Body of pancreas (tissue), 4 donors: ENCODE results near the gene CCNY. TPM values are rescaled to one million over a fixed set of nuclear protein-coding genes. Genes with fewer than 3 reads are reported as not detected.

Source experiments
- ATAC-seq: fragments of 150-250 bp; one replicate; pipeline ENCODE4 v1.9.1; 2016
- DNase-seq, 4 donors: peaks; one replicate each; pipeline ENCODE4 v3.0.0-alpha.2; 2019
- H3K27ac ChIP-seq, 4 donors: fragments of 200-600 bp; sonication (generic); 1 replicate in 3 of 4; 2 replicates in 1 of 4; pipeline versions ENCODE4 v1.5.1 to v1.6.1; 2016 to 2019; ENCODE audit warnings: mild to moderate bottlenecking in 1 of 4, mixed read lengths in 1 of 4, moderate library complexity in 1 of 4
- H3K27me3 ChIP-seq, 2 donors: fragments of 200-600 bp; sonication (generic); one replicate each; pipeline ENCODE4 v1.6.0; 2016; ENCODE audit warnings: mild to moderate bottlenecking in 1 of 2
- H3K36me3 ChIP-seq, 2 donors: fragments of 200-600 bp; sonication (generic); replicated peaks in 1 of 2; 2 replicates each; pipeline ENCODE4 v1.5.1; 2016; ENCODE audit warnings: low read depth in 2 of 2; ENCODE audit not compliant: insufficient read depth in 1 of 2
- H3K4me1 ChIP-seq: fragments of 200-600 bp; sonication (generic); one replicate; pipeline ENCODE4 v1.6.0; 2016
- H3K4me3 ChIP-seq, 2 donors: fragments of 200-600 bp; sonication (generic); 1 replicate in 1 of 2; 2 replicates in 1 of 2; pipeline ENCODE4 v1.5.1; 2016 to 2019
- H3K9me3 ChIP-seq, 3 donors: fragments of 200-600 bp; sonication (generic); 1 replicate in 2 of 3; 2 replicates in 1 of 3; pipeline ENCODE4 v1.5.1; 2016
- POLR2A ChIP-seq, 3 donors: fragments of 450-650 bp; IDR thresholded peaks; one replicate each; pipeline ENCODE4 v1.6.1; 2016; ENCODE audit warnings: antibody characterized with exemption in 3 of 3, mild to moderate bottlenecking in 2 of 3
- WGBS, 2 donors: methylation state at CpG; one replicate each; pipeline ENCODE4 v1.1.5; 2017; 5-methylcytosine and 5-hydroxymethylcytosine counted together
- intact Hi-C: fragments of 100-400 bp; cut with DNase I; formaldehyde crosslinking; loops from one replicate; pipeline ENCODE4 v1.15.1; 2023
- total RNA-seq, 2 donors: library from RNA; depleted of rRNA; stranded (reverse); fragments of >200 nt; gene quantifications; one replicate each; pipeline ENCODE4 v1.1.0, GENCODE V29; 2016
- TF ChIP-seq, protein P1 (sequence below), 7 experiments: fragments of 450-650 bp in 4 of 7; fragments of 200-600 bp in 3 of 7; sonication (generic) in 3 of 7; IDR thresholded peaks; one replicate each; pipeline ENCODE4 v1.5.1; 2016 to 2019; ENCODE audit warnings: antibody characterized with exemption in 7 of 7

CCNY gene
- total RNA-seq, 2 donors from 2014 or later: 9.6 to 18.9 TPM

DNA sequence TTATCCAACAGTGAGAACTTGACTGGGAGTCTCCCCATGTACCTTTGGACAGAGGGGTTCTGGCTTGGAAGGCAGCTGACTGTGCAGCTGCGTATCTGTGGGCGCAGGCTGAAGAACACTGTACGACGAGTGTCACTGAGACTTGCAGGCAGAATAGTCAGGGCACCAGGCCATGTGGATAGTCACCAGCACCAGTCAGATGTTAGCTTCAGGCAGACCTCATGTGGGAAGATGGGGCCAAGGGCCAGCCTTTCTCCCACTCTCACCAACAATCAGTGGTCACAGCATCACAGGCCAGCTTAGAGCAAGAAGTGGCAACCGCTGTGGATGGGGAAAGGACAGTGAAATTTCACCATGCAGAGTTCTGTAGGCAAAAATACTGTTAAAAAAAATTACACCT lies 225.4 kb downstream of the CCNY start:
- Histone ChIP-seq H3K36me3 (peaks cover 0 to 4% of the 10 kb centered on the region in 2 donors), H3K4me3 (no peak overlapping the region), H3K27me3 (no peaks in the 10 kb centered on the region), H3K9me3 (no peaks in the 10 kb centered on the region), H3K27ac (no peak overlapping the region), H3K4me1 (no peaks in the 10 kb centered on the region)
- ATAC-seq: no peak
- intact Hi-C loops: loop anchor here (10.0 kb wide), 1 partner anchor 327 kb away; no protein-coding TSS in a partner anchor
- WGBS, 2 donors: 85 to 98% methylated on average over 3 to 5 of the region's 5 CpGs
- DNase-seq: no peak
- TF ChIP-seq POLR2A (IDR thresholded peaks at IDR 0.05): no peak
- TF ChIP-seq, protein P1, sequence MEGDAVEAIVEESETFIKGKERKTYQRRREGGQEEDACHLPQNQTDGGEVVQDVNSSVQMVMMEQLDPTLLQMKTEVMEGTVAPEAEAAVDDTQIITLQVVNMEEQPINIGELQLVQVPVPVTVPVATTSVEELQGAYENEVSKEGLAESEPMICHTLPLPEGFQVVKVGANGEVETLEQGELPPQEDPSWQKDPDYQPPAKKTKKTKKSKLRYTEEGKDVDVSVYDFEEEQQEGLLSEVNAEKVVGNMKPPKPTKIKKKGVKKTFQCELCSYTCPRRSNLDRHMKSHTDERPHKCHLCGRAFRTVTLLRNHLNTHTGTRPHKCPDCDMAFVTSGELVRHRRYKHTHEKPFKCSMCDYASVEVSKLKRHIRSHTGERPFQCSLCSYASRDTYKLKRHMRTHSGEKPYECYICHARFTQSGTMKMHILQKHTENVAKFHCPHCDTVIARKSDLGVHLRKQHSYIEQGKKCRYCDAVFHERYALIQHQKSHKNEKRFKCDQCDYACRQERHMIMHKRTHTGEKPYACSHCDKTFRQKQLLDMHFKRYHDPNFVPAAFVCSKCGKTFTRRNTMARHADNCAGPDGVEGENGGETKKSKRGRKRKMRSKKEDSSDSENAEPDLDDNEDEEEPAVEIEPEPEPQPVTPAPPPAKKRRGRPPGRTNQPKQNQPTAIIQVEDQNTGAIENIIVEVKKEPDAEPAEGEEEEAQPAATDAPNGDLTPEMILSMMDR (IDR thresholded peaks at IDR 0.05): no peak

DNA sequence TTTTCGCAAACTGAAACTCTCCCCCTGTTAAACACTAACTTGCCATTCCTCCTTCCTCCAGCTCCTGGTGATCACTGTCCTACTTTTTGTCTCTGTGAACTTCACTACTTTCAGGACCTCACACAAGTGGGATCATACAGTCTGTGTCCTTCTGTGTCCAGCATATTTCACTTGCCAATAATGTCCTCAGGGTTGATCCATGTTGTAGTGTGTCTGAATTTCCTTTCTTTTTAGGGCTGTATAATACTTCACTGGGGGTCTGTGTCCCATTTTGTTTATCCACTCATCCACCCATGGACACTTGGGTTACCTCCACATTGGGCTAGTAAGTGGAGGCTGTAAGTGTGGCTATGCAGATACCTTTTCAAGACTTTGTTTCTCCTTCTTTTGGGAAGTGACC lies 226.1 kb downstream of the CCNY start:
- no peaks in the 10 kb centered on the region for H3K9me3 ChIP-seq
- no peak overlapping the region for H3K27ac ChIP-seq
- intact Hi-C loops: loop anchor here (10.0 kb wide), 1 partner anchor 328 kb away; no protein-coding TSS in a partner anchor
- no peak for ATAC-seq
- TF ChIP-seq, protein P1 (IDR thresholded peaks at IDR 0.05): no peak
- TF ChIP-seq POLR2A (IDR thresholded peaks at IDR 0.05): no peak
- no peak overlapping the region for H3K4me3 ChIP-seq
- H3K27me3 ChIP-seq: no peaks in the 10 kb centered on the region
- no peak for DNase-seq
- peaks cover 0 to 5% of the 10 kb centered on the region in 2 donors for H3K36me3 ChIP-seq
- H3K4me1 ChIP-seq: no peaks in the 10 kb centered on the region
- WGBS, 2 donors: 100% methylated on average over 1 of the region's 1 CpG

DNA sequence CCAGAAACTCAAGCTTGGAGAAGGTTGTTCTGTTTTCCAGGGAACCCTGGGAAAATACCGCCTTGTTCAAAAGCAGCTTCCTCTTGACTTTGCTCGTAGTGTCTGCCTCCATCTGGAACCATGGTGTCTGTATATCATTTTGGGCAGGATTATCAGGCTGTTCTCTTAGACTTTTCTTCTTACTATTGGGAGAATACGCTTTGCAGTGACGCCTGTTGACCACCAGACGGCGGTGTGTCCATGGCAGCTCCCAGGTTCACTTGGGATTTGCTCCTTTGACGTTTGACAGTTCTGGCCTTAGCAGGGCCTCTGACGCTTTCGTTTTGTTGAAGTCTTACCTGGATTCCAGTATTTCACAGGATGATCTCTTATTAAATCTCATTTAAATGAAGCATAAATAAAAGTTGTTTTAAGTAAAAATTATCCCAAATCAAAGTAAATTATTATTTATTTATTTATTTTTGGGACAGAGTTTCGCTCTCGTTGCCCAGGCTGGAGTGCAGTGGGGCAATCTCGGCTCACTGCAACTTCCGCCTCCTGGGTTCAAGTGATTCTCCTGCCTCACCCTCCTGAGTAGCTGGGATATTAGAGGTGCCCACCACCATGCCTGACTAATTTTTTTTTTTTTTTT lies 227.1 kb downstream of the CCNY start:
- intact Hi-C loops: loop anchor here (10.0 kb wide), 1 partner anchor 329 kb away; no protein-coding TSS in a partner anchor
- no peaks in the 10 kb centered on the region for H3K9me3 ChIP-seq
- peaks cover 0 to 5% of the 10 kb centered on the region in 2 donors for H3K36me3 ChIP-seq
- H3K4me1 ChIP-seq: no peaks in the 10 kb centered on the region
- no peak for TF ChIP-seq POLR2A (IDR thresholded peaks at IDR 0.05)
- TF ChIP-seq, protein P1 (IDR thresholded peaks at IDR 0.05): peak; percentile 87 to 99 (median 91)
- ATAC-seq (peak; percentile 75), DNase-seq (peak; percentile 59 to 66 (median 64))
- H3K27me3 ChIP-seq: no peaks in the 10 kb centered on the region
- no peak overlapping the region for H3K4me3 ChIP-seq
- WGBS, 2 donors: 36 to 38% methylated on average over 13 of the region's 13 CpGs
- H3K27ac ChIP-seq: no peak overlapping the region

DNA sequence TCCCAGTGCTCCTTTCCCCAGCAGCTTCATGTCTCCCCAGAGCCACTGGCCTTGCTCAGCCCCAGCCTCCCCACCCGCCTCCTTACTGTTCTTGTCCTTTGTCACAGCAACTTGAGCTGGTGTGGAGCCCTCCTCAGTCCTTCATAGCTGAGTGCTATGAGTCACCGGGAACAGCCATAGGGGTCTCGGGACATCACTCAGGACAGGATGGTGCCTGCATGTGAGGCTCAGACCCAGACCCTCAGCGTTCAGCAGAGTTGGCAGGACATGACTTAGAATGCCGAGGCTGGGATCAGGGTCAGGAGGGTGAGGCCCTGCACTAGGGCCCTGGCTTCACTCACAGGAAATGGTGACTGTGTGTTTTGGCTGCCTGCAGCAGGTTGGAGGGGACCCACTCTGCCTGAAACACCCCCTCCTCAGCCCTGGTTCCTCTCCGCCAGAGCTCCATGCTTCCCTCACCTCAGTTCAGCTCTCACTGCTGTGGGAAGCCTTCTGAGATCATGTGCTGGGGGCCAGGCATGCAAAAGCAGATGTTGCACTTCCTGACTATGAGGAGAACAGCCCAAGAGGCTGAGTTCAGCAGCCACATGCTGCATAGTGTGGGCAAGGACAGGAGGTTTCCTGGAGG lies 228.1 kb downstream of the CCNY start:
- DNase-seq: no peak
- Histone ChIP-seq H3K9me3 (no peaks in the 10 kb centered on the region), H3K27ac (no peak overlapping the region), H3K36me3 (peaks cover 0 to 5% of the 10 kb centered on the region in 2 donors), H3K4me3 (no peak overlapping the region), H3K27me3 (no peaks in the 10 kb centered on the region), H3K4me1 (no peaks in the 10 kb centered on the region)
- no peak for ATAC-seq
- no peak for TF ChIP-seq POLR2A (IDR thresholded peaks at IDR 0.05)
- TF ChIP-seq, protein P1 (IDR thresholded peaks at IDR 0.05): no peak
- intact Hi-C loops: loop anchor here (10.0 kb wide), 1 partner anchor 330 kb away; no protein-coding TSS in a partner anchor
- 65 to 93% methylated on average over 5 to 6 of the region's 6 CpGs for WGBS, 2 donors
